ENCODE results near the gene PFKFB4. TPM values are rescaled to one million over a fixed set of nuclear protein-coding genes. Genes with fewer than 3 reads are reported as not detected.

Gene PFKFB4
- total and polyA plus RNA-seq, 2 experiments from 2014 or later, result 9.5 to 14.1 TPM

GRCh38 chr3:48571938-48572337 is 15.3 kb upstream of the PFKFB4 start:
- H3K9me2 ChIP-seq (replicated peaks; ENCODE audit: insufficient read depth), result no peaks in the 10 kb centered on the region
- H3K4me1 ChIP-seq (ENCODE audit: insufficient read depth), result no peaks in the 10 kb centered on the region
- no peak overlapping the region for H2AFZ ChIP-seq
- no peak overlapping the region for H3K27ac ChIP-seq
- no peaks in the 10 kb centered on the region for H3K79me2 ChIP-seq
- no peaks in the 10 kb centered on the region for H3K9me3 ChIP-seq (ENCODE audit: low read depth)
- no peak overlapping the region for H3K4me2 ChIP-seq
- DNase-seq (ENCODE audit: low spot score), result no peak
- H3K27me3 ChIP-seq, result no peaks in the 10 kb centered on the region
- H3K4me3 ChIP-seq, result no peak overlapping the region
- TF ChIP-seq EZH2phosphoT487 (IDR thresholded peaks at IDR 0.05; ENCODE audit: low read depth, severe bottlenecking, unreplicated experiment) (no peak), EZH2 (IDR thresholded peaks at IDR 0.05; ENCODE audit: borderline replicate concordance) (no peak)
- TF ChIP-seq, protein P1, sequence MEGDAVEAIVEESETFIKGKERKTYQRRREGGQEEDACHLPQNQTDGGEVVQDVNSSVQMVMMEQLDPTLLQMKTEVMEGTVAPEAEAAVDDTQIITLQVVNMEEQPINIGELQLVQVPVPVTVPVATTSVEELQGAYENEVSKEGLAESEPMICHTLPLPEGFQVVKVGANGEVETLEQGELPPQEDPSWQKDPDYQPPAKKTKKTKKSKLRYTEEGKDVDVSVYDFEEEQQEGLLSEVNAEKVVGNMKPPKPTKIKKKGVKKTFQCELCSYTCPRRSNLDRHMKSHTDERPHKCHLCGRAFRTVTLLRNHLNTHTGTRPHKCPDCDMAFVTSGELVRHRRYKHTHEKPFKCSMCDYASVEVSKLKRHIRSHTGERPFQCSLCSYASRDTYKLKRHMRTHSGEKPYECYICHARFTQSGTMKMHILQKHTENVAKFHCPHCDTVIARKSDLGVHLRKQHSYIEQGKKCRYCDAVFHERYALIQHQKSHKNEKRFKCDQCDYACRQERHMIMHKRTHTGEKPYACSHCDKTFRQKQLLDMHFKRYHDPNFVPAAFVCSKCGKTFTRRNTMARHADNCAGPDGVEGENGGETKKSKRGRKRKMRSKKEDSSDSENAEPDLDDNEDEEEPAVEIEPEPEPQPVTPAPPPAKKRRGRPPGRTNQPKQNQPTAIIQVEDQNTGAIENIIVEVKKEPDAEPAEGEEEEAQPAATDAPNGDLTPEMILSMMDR (IDR thresholded peaks at IDR 0.05; ENCODE audit: poor library complexity), result no peak
- WGBS (ENCODE audit: low lambda C conversion rate, missing lambda C conversion rate), result 89% methylated on average over 12 of the region's 12 CpGs
- H4K20me1 ChIP-seq (ENCODE audit: insufficient read depth, poor library complexity, severe bottlenecking), result no peaks in the 10 kb centered on the region
- no peaks in the 10 kb centered on the region for H3K36me3 ChIP-seq (replicated peaks; ENCODE audit: insufficient read depth, low read depth)

GRCh38 chr3:48569808-48570450 is 13.3 kb upstream of the PFKFB4 start:
- 92% methylated on average over 16 of the region's 18 CpGs for WGBS (ENCODE audit: low lambda C conversion rate, missing lambda C conversion rate)
- Histone ChIP-seq H3K9me2 (replicated peaks; ENCODE audit: insufficient read depth) (no peaks in the 10 kb centered on the region), H3K4me1 (ENCODE audit: insufficient read depth) (no peaks in the 10 kb centered on the region), H3K4me2 (no peak overlapping the region), H2AFZ (no peak overlapping the region), H3K9me3 (ENCODE audit: low read depth) (no peaks in the 10 kb centered on the region), H3K36me3 (replicated peaks; ENCODE audit: insufficient read depth, low read depth) (no peaks in the 10 kb centered on the region), H3K4me3 (no peak overlapping the region), H3K27ac (no peak overlapping the region), H3K79me2 (no peaks in the 10 kb centered on the region), H3K27me3 (no peaks in the 10 kb centered on the region), H4K20me1 (ENCODE audit: insufficient read depth, poor library complexity, severe bottlenecking) (no peaks in the 10 kb centered on the region)
- DNase-seq (ENCODE audit: low spot score), result no peak
- TF ChIP-seq, protein P1 (IDR thresholded peaks at IDR 0.05; ENCODE audit: poor library complexity), result no peak
- TF ChIP-seq EZH2phosphoT487 (IDR thresholded peaks at IDR 0.05; ENCODE audit: low read depth, severe bottlenecking, unreplicated experiment) (no peak), EZH2 (IDR thresholded peaks at IDR 0.05; ENCODE audit: borderline replicate concordance) (no peak)

- TF ChIP-seq, protein P1 (IDR thresholded peaks at IDR 0.05; ENCODE audit: poor library complexity), result no peak
- TF ChIP-seq EZH2phosphoT487 (IDR thresholded peaks at IDR 0.05; ENCODE audit: low read depth, severe bottlenecking, unreplicated experiment), result no peak
- TF ChIP-seq EZH2 (IDR thresholded peaks at IDR 0.05; ENCODE audit: borderline replicate concordance), result no peak
- H2AFZ ChIP-seq, result no peak overlapping the region
- H3K9me3 ChIP-seq (ENCODE audit: low read depth), result no peaks in the 10 kb centered on the region
- no peak overlapping the region for H3K4me3 ChIP-seq
- no peaks in the 10 kb centered on the region for H3K4me1 ChIP-seq (ENCODE audit: insufficient read depth)
- no peaks in the 10 kb centered on the region for H3K36me3 ChIP-seq (replicated peaks; ENCODE audit: insufficient read depth, low read depth)
- no peaks in the 10 kb centered on the region for H3K27me3 ChIP-seq
- no peaks in the 10 kb centered on the region for H4K20me1 ChIP-seq (ENCODE audit: insufficient read depth, poor library complexity, severe bottlenecking)
- H3K4me2 ChIP-seq, result no peak overlapping the region
- H3K27ac ChIP-seq, result no peak overlapping the region
- H3K9me2 ChIP-seq (replicated peaks; ENCODE audit: insufficient read depth), result no peaks in the 10 kb centered on the region
- 95% methylated on average over 10 of the region's 10 CpGs for WGBS (ENCODE audit: low lambda C conversion rate, missing lambda C conversion rate)
- H3K79me2 ChIP-seq, result no peaks in the 10 kb centered on the region
- DNase-seq (ENCODE audit: low spot score), result no peak
Measured at GRCh38 chr3:48569400-48569799, 12.8 kb upstream of the PFKFB4 start.

All from hepatocyte (in vitro differentiated cells).